SH-SY5Y (cell line): Measurements from ENCODE around the gene PRDM5.
A peak's percentile ranks its signal among the peaks of the same experiment; 100 is the strongest.

ENCODE experiments used
- GATA2 ChIP-seq: IDR thresholded peaks from 2 replicates; pipeline ENCODE4 v1.6.1; 2011; ENCODE audit warnings: mild to moderate bottlenecking, low read depth, low read length
- GATA3 ChIP-seq: IDR thresholded peaks from 2 replicates; pipeline ENCODE4 v1.6.1; 2011; ENCODE audit warnings: low read depth, mild to moderate bottlenecking, low read length, moderate library complexity

The PRDM5 gene

GRCh38 chr4:120881846-120882245, 40.7 kb downstream of the PRDM5 start:
- no peak for TF ChIP-seq GATA3
- no peak for TF ChIP-seq GATA2

GRCh38 chr4:120881351-120881750, 41.2 kb downstream of the PRDM5 start:
- TF ChIP-seq GATA2 (no peak), GATA3 (no peak)

GRCh38 chr4:120877021-120877420, 45.5 kb downstream of the PRDM5 start:
- TF ChIP-seq GATA2 (no peak), GATA3 (no peak)

GRCh38 chr4:120874792-120875774, 47.4 kb downstream of the PRDM5 start:
- TF ChIP-seq GATA3 (no peak), GATA2 (no peak)

- TF ChIP-seq GATA3: no peak
- TF ChIP-seq GATA2: no peak
These were observed 49.0 kb downstream of the PRDM5 start for GRCh38 chr4:120873554-120873953.

- TF ChIP-seq GATA2 (peak; percentile 92), GATA3 (peak; percentile 61; the same call in 1 of the 2 replicates)
These were observed 51.4 kb downstream of the PRDM5 start for GRCh38 chr4:120871173-120871572.

GRCh38 chr4:120870279-120870673, 52.2 kb downstream of the PRDM5 start:
- no peak for TF ChIP-seq GATA3
- no peak for TF ChIP-seq GATA2

GRCh38 chr4:120869613-120870278, 52.8 kb downstream of the PRDM5 start:
- TF ChIP-seq GATA3 (no peak), GATA2 (no peak)

GRCh38 chr4:120867506-120867905, 55.0 kb downstream of the PRDM5 start:
- TF ChIP-seq GATA3 (no peak), GATA2 (no peak)

GRCh38 chr4:120865985-120866384, 56.5 kb downstream of the PRDM5 start:
- no peak for TF ChIP-seq GATA3
- TF ChIP-seq GATA2: no peak

- no peak for TF ChIP-seq GATA3
These were observed 57.6 kb downstream of the PRDM5 start for GRCh38 chr4:120864969-120865368.

GRCh38 chr4:120862432-120862831, 60.1 kb downstream of the PRDM5 start:
- no peak for TF ChIP-seq GATA3
- TF ChIP-seq GATA2: no peak

- no peak for TF ChIP-seq GATA2
- TF ChIP-seq GATA3: no peak
These were observed 60.7 kb downstream of the PRDM5 start for GRCh38 chr4:120861852-120862251.

GRCh38 chr4:120858776-120859175, 63.8 kb downstream of the PRDM5 start:
- TF ChIP-seq GATA2 (no peak), GATA3 (no peak)

GRCh38 chr4:120857312-120857711, 65.2 kb downstream of the PRDM5 start:
- TF ChIP-seq GATA3: no peak
- no peak for TF ChIP-seq GATA2

GRCh38 chr4:120856294-120856693, 66.2 kb downstream of the PRDM5 start:
- TF ChIP-seq GATA2 (no peak), GATA3 (no peak)
